HG03135 (cell line): ENCODE data around the gene TMCO1.
"Not testable (repeated sequence)": the region's sequence is repeated elsewhere in the genome, so short reads cannot be mapped to it uniquely, and the experiment has no call there.

Experiments used
- ATAC-seq: cut with Tn5 transposase; IDR thresholded peaks from one replicate; pipeline ENCODE4 v1.9.1; 2021; ENCODE audit warnings: mild to moderate bottlenecking, moderate library complexity; ENCODE audit not compliant: unreplicated experiment

Gene TMCO1

DNA sequence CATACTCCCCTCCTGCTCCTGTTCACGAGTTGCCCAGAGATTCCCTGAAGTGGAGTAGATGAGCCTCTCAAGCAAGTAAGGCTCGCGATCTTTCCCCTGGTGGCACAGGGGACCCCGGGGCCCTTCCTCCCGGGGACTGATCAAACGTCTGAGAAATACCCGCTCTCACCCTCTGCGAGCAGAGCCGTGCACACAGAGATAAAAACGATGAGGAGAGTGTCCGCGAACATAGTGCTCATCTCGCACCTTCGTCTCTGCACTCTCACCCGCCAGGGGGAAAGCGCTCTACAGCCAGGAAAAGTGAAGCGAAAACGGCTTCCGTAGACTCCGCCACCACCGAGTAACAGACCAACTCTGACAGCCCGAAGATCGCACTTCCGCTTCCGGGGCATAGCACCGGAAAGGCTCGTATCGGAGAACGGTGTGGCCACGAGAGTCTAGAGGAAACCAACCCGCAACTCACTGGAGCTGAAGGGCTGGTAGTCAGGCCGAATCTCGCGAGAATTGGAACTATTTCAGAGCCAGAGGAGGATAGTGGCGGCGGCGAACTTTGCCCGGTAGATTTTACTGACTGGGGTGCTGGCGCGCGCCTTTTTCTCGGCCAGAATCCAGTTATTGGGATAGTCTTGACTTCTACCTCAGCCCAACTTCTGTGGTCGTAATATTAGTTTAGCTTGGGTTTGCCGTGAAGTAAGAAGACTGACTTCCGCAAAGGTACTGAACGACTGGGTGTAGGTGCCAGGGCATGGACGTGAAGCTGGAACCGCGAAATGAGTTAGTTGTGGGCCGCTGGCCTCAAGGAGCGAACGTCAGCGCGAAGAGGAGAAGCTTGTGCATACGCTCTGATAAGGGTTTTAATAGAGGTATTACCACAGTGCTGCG, at the start of gene TMCO1:
TSS of gene TMCO1 (minus strand) at position 356 of the 882 bp plus-strand sequence. CDS start at position 239, 117 bp downstream.
- peak; percentile 99 for ATAC-seq

- no peak for ATAC-seq
These were observed 48.3 kb upstream of the TMCO1 start for GRCh38 chr1:165816826-165817497.

- ATAC-seq = no peak
These were observed 47.5 kb upstream of the TMCO1 start for GRCh38 chr1:165816157-165816556.

DNA sequence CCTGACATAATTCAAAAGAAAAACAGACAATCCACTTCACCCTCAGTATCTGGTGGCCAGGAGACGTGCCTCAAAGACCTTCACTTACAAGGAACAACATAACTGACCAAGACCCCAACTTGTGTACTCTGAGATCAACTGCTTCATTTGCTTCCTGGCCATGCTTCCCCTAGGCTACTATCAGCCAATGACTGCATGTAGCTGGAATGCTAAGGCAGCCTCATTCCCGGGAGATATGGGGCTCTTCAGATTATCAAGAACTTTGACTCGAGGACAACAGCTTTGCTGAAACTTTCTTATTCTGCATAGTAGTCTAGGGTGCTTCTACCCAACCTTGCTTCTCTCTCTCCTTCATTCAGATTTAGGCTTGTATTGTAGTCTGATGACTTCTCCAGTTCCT, 47.1 kb upstream of the TMCO1 start:
- ATAC-seq = no peak

DNA sequence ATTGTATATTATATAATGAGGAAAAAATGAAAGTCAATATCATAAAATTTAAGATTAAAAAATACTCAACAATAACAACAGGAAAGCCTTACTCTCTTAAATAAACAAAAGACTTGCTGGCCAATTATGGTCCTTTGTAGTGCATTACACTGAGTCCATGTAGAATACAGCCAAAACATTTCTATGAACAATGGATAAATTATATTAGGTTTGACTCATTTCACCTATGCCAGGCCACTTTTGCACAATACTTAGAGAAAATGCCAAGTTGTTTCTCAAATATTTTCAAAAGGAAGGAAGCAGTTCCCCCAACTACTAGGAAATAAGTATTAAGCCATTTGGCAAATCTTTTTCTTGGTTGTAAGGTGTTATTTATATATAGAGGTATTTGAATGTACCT, 38.9 kb upstream of the TMCO1 start:
- no peak for ATAC-seq

GRCh38 chr1:165804513-165804912, 35.8 kb upstream of the TMCO1 start:
- not testable (repeated sequence) for ATAC-seq

- ATAC-seq = no peak
These were observed 30.7 kb upstream of the TMCO1 start for GRCh38 chr1:165799387-165799786.

DNA sequence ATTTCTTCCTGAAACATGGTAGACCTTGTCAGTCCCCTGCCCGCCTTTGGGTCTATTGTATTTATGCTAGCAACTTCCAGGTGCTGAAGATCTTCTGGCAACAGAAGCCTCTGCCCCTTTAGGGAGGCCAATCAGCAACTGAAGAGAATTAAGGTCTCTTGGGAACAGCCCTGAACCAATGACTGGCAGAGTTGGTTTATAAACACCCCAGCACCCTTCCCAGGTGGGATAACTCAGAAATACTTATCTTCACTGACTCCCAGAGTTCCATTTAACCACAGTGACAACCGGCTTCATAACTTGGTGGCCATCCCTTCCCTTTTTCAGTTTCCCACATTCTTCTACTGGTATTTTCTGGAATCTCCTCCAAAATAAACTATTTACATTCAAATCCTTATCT, 27.2 kb upstream of the TMCO1 start:
- no peak for ATAC-seq

- no peak for ATAC-seq
These were observed 25.3 kb upstream of the TMCO1 start for GRCh38 chr1:165793951-165794350.

DNA sequence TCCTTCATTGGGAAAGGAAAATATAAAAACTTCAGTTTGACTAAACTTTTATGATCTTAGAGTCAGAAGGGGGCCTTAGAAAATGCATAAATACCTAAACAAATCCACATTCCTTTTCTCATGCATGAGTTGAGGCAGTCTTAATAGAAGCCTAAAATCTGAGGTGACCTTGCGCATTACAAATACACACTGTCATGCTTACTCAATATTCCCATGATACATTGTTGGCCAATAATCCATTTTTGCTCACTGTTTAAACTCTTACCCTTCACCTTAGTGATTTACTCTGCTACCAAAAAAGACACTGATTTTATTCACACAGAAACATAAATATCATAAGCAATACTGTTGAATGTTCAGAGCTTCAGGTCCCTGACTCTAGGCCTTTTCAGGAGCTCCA, 19.1 kb upstream of the TMCO1 start:
- ATAC-seq = no peak

- ATAC-seq = not testable (repeated sequence)
These were observed 14.9 kb upstream of the TMCO1 start for GRCh38 chr1:165783519-165783918.

GRCh38 chr1:165778197-165778596, 9.5 kb upstream of the TMCO1 start:
- not testable (repeated sequence) for ATAC-seq

- no peak for ATAC-seq
These were observed 4.8 kb upstream of the TMCO1 start for GRCh38 chr1:165773324-165773965.

DNA sequence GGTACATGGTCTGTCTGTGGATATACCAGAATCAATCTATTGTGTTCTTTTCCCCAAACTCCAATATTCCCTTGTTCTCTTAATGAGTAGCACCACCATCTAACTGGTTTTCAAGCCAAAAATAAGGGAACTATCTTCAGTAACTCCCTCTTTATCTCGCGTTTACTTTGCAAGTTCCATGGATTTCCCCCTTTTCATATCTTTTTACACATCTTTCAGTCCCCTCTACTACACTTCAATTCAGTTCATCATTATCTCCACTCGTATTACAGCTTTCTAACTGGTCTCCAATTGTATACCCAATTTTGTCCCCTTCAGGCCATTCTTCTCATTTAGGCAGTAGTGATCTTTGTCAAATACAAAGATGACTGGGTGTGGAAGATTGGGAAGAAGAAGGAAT, 4.1 kb upstream of the TMCO1 start:
- ATAC-seq = no peak

DNA sequence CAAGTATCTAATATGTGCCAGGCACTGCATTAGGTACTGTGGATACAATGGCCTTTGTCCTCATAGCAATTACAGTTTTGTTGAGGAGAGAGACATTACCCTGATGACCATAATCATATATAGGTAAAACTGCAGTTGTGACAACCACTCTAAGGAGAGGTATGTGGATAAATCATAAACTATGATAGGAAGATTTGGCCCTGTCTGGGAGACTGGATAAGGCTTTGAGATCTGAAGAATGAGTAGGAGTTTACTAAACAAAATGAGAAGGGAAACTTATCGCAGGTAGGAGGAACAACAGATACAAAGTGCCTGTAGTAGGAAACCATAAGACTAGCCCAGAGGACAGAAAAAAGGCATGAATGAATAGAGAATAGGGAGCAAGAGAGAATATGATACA, 4.4 kb downstream of the TMCO1 start:
- ATAC-seq = no peak

GRCh38 chr1:165763442-165763841, 5.2 kb downstream of the TMCO1 start:
- no peak for ATAC-seq

GRCh38 chr1:165762725-165763124, 5.9 kb downstream of the TMCO1 start:
- ATAC-seq = no peak

- ATAC-seq = no peak
These were observed 9.6 kb downstream of the TMCO1 start for GRCh38 chr1:165759095-165759494.

- no peak for ATAC-seq
These were observed 13.2 kb downstream of the TMCO1 start for GRCh38 chr1:165755393-165756010.

GRCh38 chr1:165753934-165754333, 14.7 kb downstream of the TMCO1 start:
- ATAC-seq = peak; percentile 72

- no peak for ATAC-seq
These were observed 20.1 kb downstream of the TMCO1 start for GRCh38 chr1:165748550-165748949.
